Measurements from ENCODE around the gene MNT. TPM values are rescaled to one million over a fixed set of nuclear protein-coding genes. Genes with fewer than 3 reads are reported as not detected.
A peak's percentile ranks its signal among the peaks of the same experiment; 100 is the strongest.

The MNT gene
- total RNA-seq, 1 experiment from 2014 or later, result 24.4 TPM

- TF ChIP-seq CTCF (IDR thresholded peaks at IDR 0.05; ENCODE audit: insufficient read depth in 1 of 2, low read depth in 1 of 2, low read length in 1 of 2, severe bottlenecking in 1 of 2, unreplicated experiment in 1 of 2), result no peak
- H3K9me3 ChIP-seq, result no peaks in the 10 kb centered on the region
- H3K36me3 Mint-ChIP-seq (ENCODE audit: insufficient read depth, unreplicated experiment), result peaks cover 50% of the 10 kb centered on the region
- H3K27ac Mint-ChIP-seq (ENCODE audit: unreplicated experiment), result no peak overlapping the region
- H3K4me3 Mint-ChIP-seq (ENCODE audit: unreplicated experiment), result no peak overlapping the region
- H3K36me3 ChIP-seq (ENCODE audit: control insufficient read depth, insufficient read depth, low read length), result no peaks in the 10 kb centered on the region; the same call in 1 of the 2 replicates
- H3K9me3 Mint-ChIP-seq (ENCODE audit: unreplicated experiment), result no peaks in the 10 kb centered on the region
- H3K4me1 ChIP-seq, result no peaks in the 10 kb centered on the region
- POLR2A ChIA-PET, result no interaction called here
- no peaks in the 10 kb centered on the region for H3K27me3 Mint-ChIP-seq (ENCODE audit: insufficient read depth, unreplicated experiment)
- H3K4me3 ChIP-seq (ENCODE audit: low read depth, low read length), result no peak overlapping the region
- H3K27me3 ChIP-seq (replicated peaks; ENCODE audit: control insufficient read depth, insufficient read depth, low read length), result no peaks in the 10 kb centered on the region
- no peak for DNase-seq
- intact Hi-C loops (cut with micrococcal nuclease; ENCODE audit: unreplicated experiment), result no loop called here
- CTCF ChIA-PET, result interaction anchor here (0.8 to 4.5 kb wide), 2 partner anchors 35 to 37 kb away, joined by 3 to 213 read pairs; no protein-coding TSS in a partner anchor
- no peaks in the 10 kb centered on the region for H3K4me1 Mint-ChIP-seq (ENCODE audit: low read depth, unreplicated experiment)
- BruUV-seq (replicated peaks), result no TSS peak
These were observed 19.8 kb downstream of the MNT start for GRCh38 chr17:2380950-2381649.

DNA sequence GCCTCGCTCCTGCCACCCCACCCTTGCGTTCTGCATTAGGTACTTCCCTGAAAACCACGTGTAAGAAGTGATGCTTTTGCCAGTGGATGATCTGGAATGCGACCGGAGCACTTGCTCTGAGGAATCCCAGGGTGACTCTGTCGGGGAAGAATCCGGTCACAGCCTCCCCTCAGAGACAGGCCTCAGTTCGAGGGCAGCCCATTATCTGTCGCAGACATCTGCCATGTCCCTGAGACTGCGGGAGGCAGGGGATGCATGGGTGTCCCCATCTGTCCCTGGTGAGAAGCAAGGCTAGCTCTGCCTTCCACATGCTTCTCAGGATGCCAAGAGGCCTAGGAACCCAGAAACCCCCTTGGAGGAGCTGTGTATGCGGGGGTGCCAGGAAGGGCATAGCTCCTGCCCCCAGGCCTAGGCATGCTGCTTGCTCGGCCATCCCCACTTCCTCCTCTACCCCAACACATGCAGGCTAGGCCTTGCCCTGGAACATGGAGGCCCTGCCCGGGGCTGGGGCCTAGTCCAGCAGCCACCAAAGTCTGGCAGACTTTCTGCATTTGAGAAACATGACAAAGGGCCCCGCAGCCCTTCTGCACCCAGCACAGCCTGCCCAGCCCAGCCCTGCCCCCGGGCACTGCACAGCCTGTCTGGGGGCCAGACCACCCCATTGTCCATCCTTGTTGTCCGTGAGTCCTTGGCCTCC is 20.5 kb downstream of the MNT start:
- Histone ChIP-seq H3K9me3 (no peaks in the 10 kb centered on the region), H3K4me1 (no peaks in the 10 kb centered on the region), H3K4me3 (ENCODE audit: low read depth, low read length) (no peak overlapping the region), H3K27me3 (replicated peaks; ENCODE audit: control insufficient read depth, insufficient read depth, low read length) (no peaks in the 10 kb centered on the region), H3K36me3 (ENCODE audit: control insufficient read depth, insufficient read depth, low read length) (no peaks in the 10 kb centered on the region; the same call in 1 of the 2 replicates)
- ChIA-PET CTCF (interaction anchor here (1.2 kb wide), 1 partner anchor 38 kb away, joined by 3 read pairs; no protein-coding TSS in a partner anchor), POLR2A (no interaction called here)
- Mint-ChIP-seq H3K27me3 (ENCODE audit: insufficient read depth, unreplicated experiment) (no peaks in the 10 kb centered on the region), H3K9me3 (ENCODE audit: unreplicated experiment) (no peaks in the 10 kb centered on the region), H3K4me3 (ENCODE audit: unreplicated experiment) (no peak overlapping the region), H3K4me1 (ENCODE audit: low read depth, unreplicated experiment) (no peaks in the 10 kb centered on the region), H3K27ac (ENCODE audit: unreplicated experiment) (no peak overlapping the region), H3K36me3 (ENCODE audit: insufficient read depth, unreplicated experiment) (peaks cover 52% of the 10 kb centered on the region)
- TSS peak; percentile 34 for BruUV-seq (replicated peaks)
- no peak for TF ChIP-seq CTCF (IDR thresholded peaks at IDR 0.05; ENCODE audit: insufficient read depth in 1 of 2, low read depth in 1 of 2, low read length in 1 of 2, severe bottlenecking in 1 of 2, unreplicated experiment in 1 of 2)
- no peak for DNase-seq
- intact Hi-C loops (cut with micrococcal nuclease; ENCODE audit: unreplicated experiment), result no loop called here

DNA sequence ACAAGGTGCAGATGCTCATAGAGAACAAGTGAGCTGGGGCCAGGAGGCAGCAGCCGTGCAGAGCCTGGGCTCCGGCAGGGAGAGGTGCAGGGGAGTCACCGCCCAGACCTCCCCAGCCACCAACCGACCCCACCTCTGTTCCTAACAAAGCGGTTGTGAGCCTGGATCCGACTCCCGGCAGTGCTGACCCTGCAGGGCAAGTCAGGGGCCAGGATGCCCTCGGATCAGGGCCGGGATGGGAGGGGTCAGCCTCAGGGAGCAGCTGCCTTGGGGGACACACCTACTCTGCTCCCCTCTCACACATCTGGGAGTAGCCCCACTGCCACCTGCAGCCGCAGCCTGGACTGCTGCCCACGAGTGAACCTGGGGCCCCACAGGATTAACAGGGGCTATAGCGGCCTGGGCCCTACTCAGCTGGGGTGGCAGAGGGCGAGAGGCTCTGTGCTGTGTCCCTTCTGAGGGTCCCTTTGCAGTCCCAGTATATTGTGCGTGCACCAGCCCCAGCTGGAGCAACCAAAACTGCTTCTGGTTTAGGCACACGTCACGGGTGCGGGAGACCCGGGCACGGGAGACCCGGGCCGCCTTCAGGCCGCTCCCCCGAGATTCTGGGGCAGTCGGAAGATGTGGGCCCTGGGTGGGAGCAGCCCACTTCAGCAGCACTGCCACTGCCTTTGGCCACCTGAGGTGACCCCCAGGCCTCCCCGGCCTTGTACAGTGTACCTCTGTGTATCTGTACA is 21.2 kb downstream of the MNT start:
- no peaks in the 10 kb centered on the region for H3K4me1 ChIP-seq
- no peak overlapping the region for H3K4me3 Mint-ChIP-seq (ENCODE audit: unreplicated experiment)
- intact Hi-C loops (cut with micrococcal nuclease; ENCODE audit: unreplicated experiment), result no loop called here
- TF ChIP-seq CTCF (IDR thresholded peaks at IDR 0.05; ENCODE audit: insufficient read depth in 1 of 2, low read depth in 1 of 2, low read length in 1 of 2, severe bottlenecking in 1 of 2, unreplicated experiment in 1 of 2), result no peak
- H3K4me1 Mint-ChIP-seq (ENCODE audit: low read depth, unreplicated experiment), result no peaks in the 10 kb centered on the region
- no peaks in the 10 kb centered on the region for H3K27me3 Mint-ChIP-seq (ENCODE audit: insufficient read depth, unreplicated experiment)
- no peak for DNase-seq
- peaks cover 57% of the 10 kb centered on the region for H3K36me3 Mint-ChIP-seq (ENCODE audit: insufficient read depth, unreplicated experiment)
- H3K9me3 ChIP-seq, result no peaks in the 10 kb centered on the region
- H3K27ac Mint-ChIP-seq (ENCODE audit: unreplicated experiment), result no peak overlapping the region
- CTCF ChIA-PET, result interaction anchor here (1.1 to 1.2 kb wide), 2 partner anchors 37 to 38 kb away, joined by 3 read pairs; no protein-coding TSS in a partner anchor
- no peaks in the 10 kb centered on the region; the same call in 1 of the 2 replicates for H3K36me3 ChIP-seq (ENCODE audit: control insufficient read depth, insufficient read depth, low read length)
- no peaks in the 10 kb centered on the region for H3K27me3 ChIP-seq (replicated peaks; ENCODE audit: control insufficient read depth, insufficient read depth, low read length)
- H3K4me3 ChIP-seq (ENCODE audit: low read depth, low read length), result no peak overlapping the region
- no TSS peak for BruUV-seq (replicated peaks)
- no peaks in the 10 kb centered on the region for H3K9me3 Mint-ChIP-seq (ENCODE audit: unreplicated experiment)
- POLR2A ChIA-PET, result no interaction called here

Data from Caco-2 (cell line).